ENCODE results near the gene EPB42.

Gene EPB42

GRCh38 chr15:43220991-43221403 lies at the start of gene EPB42:
Gene EPB42 (minus strand): TSS chr15:43221018. CDS start chr15:43220825, 193 bp downstream.
- in situ Hi-C loops (cut with MboI; ENCODE audit: low sequenced_read_pairs): no loop called here

GRCh38 chr15:43270113-43270665 lies 49.4 kb upstream of the EPB42 start:
- in situ Hi-C loops (cut with MboI; ENCODE audit: low sequenced_read_pairs): no loop called here

- in situ Hi-C loops (cut with MboI; ENCODE audit: low sequenced_read_pairs): loop anchor here (5.0 kb wide), 1 partner anchor 41 kb away; no protein-coding TSS in a partner anchor
Measured at GRCh38 chr15:43268111-43269105, 47.6 kb upstream of the EPB42 start.

- in situ Hi-C loops (cut with MboI; ENCODE audit: low sequenced_read_pairs): loop anchor here (5.0 kb wide), 1 partner anchor 40 kb away; no protein-coding TSS in a partner anchor
Measured at GRCh38 chr15:43267439-43267838, 46.6 kb upstream of the EPB42 start.

- in situ Hi-C loops (cut with MboI; ENCODE audit: low sequenced_read_pairs): loop anchor here (5.0 kb wide), 1 partner anchor 40 kb away; no protein-coding TSS in a partner anchor
Measured at GRCh38 chr15:43266834-43267233, 46.0 kb upstream of the EPB42 start, which contains the start of gene TGM5. Gene TGM5 (minus strand): TSS chr15:43266928. CDS start chr15:43266849, 79 bp downstream.

GRCh38 chr15:43266386-43266785 lies 45.6 kb upstream of the EPB42 start:
- in situ Hi-C loops (cut with MboI; ENCODE audit: low sequenced_read_pairs): loop anchor here (5.0 kb wide), 1 partner anchor 39 kb away; no protein-coding TSS in a partner anchor

GRCh38 chr15:43260011-43260615 lies 39.3 kb upstream of the EPB42 start:
- in situ Hi-C loops (cut with MboI; ENCODE audit: low sequenced_read_pairs): no loop called here

- in situ Hi-C loops (cut with MboI; ENCODE audit: low sequenced_read_pairs): no loop called here
Measured at GRCh38 chr15:43258781-43259180, 38.0 kb upstream of the EPB42 start.

GRCh38 chr15:43256341-43256740 lies 35.5 kb upstream of the EPB42 start:
- in situ Hi-C loops (cut with MboI; ENCODE audit: low sequenced_read_pairs): no loop called here

- in situ Hi-C loops (cut with MboI; ENCODE audit: low sequenced_read_pairs): no loop called here
Measured at GRCh38 chr15:43255376-43255775, 34.6 kb upstream of the EPB42 start.

GRCh38 chr15:43253431-43254403 lies 32.9 kb upstream of the EPB42 start:
- in situ Hi-C loops (cut with MboI; ENCODE audit: low sequenced_read_pairs): no loop called here

- in situ Hi-C loops (cut with MboI; ENCODE audit: low sequenced_read_pairs): no loop called here
Measured at GRCh38 chr15:43251871-43252250, 31.0 kb upstream of the EPB42 start.

GRCh38 chr15:43251185-43251870 lies 30.5 kb upstream of the EPB42 start:
- in situ Hi-C loops (cut with MboI; ENCODE audit: low sequenced_read_pairs): no loop called here

GRCh38 chr15:43250785-43251184 lies 30.0 kb upstream of the EPB42 start:
- in situ Hi-C loops (cut with MboI; ENCODE audit: low sequenced_read_pairs): no loop called here

- in situ Hi-C loops (cut with MboI; ENCODE audit: low sequenced_read_pairs): no loop called here
Measured at GRCh38 chr15:43249699-43250203, 28.9 kb upstream of the EPB42 start.

- in situ Hi-C loops (cut with MboI; ENCODE audit: low sequenced_read_pairs): no loop called here
Measured at GRCh38 chr15:43249236-43249635, 28.4 kb upstream of the EPB42 start.

GRCh38 chr15:43246261-43246774 lies 25.5 kb upstream of the EPB42 start:
- in situ Hi-C loops (cut with MboI; ENCODE audit: low sequenced_read_pairs): no loop called here

- in situ Hi-C loops (cut with MboI; ENCODE audit: low sequenced_read_pairs): no loop called here
Measured at GRCh38 chr15:43244092-43244491, 23.3 kb upstream of the EPB42 start.

- in situ Hi-C loops (cut with MboI; ENCODE audit: low sequenced_read_pairs): no loop called here
Measured at GRCh38 chr15:43243020-43243645, 22.3 kb upstream of the EPB42 start.
